GM18498 (cell line): ENCODE data around the gene LMOD2.

Experiments
- ATAC-seq: cut with Tn5 transposase; IDR thresholded peaks from one replicate; pipeline ENCODE4 v1.9.1; 2021; ENCODE audit warnings: mild to moderate bottlenecking, moderate library complexity; ENCODE audit not compliant: unreplicated experiment

Gene LMOD2

GRCh38 chr7:123669485-123669884, 13.8 kb downstream of the LMOD2 start:
- ATAC-seq: no peak

DNA sequence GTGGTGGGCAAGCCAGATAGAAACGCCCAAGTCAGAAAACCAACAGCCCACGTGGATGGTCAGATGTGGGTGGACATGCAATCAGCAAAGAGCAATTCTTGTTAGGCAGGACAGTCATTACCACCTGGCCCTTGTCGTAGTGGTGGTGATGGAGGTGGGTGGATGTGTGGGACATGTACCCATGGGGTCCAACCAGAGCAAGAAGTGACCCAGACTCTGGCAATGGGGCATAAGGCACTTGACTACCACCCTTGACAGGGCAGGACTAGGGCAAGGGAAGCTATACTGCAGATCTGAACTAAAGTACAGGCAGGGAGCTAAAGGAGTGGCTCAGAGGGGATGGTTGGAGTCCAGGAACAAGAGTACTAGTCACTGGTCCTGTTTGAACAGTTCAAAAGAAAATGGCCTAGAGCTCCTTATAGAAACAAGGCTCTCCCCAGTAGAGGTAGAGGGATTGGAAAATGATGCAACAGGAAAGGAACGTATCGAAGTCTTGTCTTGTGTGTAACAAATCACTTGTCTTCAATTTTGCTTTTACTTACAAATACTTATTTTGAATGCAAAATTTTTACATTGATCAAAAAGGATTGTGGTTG, 17.6 kb downstream of the LMOD2 start:
- ATAC-seq: no peak

GRCh38 chr7:123673752-123674398, 18.2 kb downstream of the LMOD2 start:
- no peak for ATAC-seq

- no peak for ATAC-seq
These were observed 18.9 kb downstream of the LMOD2 start for GRCh38 chr7:123674399-123675180.

DNA sequence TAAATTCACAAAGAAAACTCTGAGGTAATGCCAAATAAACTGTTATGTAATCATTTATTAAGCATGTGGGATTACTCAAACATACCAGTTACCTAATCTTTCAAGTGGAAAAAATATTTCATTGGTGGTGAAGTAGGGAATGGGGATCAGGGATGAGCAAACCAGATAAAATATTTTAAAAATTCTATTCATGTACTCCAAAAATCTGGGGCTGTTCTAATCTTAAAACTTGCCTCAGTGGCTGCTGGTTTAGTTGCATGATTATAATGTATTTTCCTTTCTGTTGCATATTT, 19.5 kb downstream of the LMOD2 start:
- ATAC-seq: no peak

DNA sequence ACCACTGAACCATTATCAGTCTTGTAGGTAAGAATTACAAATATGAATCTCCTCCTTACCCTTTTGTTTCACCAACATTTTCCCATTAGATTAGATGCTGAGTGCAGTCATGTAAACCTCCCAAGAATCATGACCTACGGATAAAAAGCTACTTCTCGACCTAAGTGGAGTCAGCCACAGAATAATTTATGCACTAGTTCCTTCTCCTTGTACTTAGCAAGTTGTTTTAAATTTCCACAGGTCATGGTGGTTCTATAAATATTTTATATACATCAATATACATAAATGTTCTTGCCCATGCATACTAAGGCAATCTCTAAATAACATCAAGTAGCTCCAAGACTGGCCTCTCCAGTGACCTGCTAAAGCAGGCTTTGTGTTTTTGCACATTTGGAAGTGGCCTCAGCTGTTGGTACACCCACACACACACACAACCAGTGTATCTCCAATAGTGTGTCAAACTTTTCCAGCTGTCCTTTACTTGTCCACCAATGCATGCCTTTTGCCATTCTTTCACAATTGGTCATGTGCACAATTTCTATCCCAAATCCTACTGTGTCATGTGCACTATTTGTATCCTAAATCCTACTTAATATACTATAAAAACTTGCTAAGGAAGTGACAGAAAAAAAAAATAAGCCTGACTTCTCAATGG, 21.5 kb downstream of the LMOD2 start:
- ATAC-seq: no peak

GRCh38 chr7:123679614-123680013, 23.9 kb downstream of the LMOD2 start:
- ATAC-seq: no peak

- no peak for ATAC-seq
These were observed 24.9 kb downstream of the LMOD2 start for GRCh38 chr7:123680580-123680979.

GRCh38 chr7:123681561-123681960, 25.9 kb downstream of the LMOD2 start:
- no peak for ATAC-seq

DNA sequence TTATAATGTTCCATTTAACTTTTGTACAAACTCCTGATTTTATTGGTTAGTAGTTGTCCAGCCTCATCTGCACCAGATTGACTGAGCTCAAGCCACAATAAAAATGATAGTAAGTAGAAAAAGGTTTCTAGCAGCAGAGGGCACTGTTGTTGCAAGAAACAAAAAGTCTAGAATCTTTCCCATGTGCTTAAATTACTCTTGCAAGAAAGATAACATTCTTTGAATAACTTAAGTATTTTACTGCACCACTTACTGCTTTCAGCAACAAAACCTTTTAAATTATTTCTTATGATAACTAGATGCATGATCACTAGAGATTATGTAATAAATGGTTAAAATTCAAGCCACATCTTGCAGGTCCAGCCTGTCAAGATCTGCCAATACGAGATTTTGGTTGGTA, 27.0 kb downstream of the LMOD2 start:
- ATAC-seq: peak; percentile 77

DNA sequence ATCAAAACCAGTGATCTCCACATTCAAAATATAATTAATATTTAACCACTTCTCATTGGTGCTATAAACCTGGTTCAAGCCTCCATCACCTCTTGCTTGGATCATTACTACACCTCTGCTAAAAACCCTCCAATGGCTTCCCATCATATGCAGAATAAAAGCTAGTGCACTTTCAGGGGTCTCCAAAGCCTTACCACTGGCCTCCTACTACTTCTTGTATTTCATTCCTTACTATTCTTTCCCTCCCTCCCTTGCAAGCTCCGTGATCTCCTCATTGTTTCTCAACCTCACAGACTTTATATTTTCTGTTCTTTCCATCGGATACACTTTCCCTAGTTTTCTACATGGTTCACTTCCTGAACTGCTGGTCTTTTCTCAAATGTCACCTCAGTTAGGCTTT, 31.5 kb downstream of the LMOD2 start:
- ATAC-seq: no peak

DNA sequence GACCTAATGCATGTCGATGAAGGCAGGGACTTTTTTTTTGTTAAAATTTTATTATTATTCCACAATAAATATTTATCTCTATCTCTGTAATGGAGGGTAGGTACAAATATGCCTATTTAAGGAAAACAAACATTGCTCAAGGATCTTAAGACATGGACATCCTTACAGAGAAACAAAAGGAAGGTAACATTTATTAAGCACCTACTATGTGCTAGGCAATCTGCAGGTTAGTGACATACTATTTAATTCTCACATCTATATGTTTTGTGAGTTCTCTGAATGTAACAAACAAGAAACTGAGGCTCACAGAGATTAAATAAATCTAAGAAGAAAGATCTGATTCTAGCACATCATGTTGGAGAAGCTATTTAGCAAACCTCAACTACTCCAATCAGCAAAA, 32.1 kb downstream of the LMOD2 start:
- ATAC-seq: no peak

GRCh38 chr7:123689250-123689649, 33.6 kb downstream of the LMOD2 start:
- no peak for ATAC-seq

DNA sequence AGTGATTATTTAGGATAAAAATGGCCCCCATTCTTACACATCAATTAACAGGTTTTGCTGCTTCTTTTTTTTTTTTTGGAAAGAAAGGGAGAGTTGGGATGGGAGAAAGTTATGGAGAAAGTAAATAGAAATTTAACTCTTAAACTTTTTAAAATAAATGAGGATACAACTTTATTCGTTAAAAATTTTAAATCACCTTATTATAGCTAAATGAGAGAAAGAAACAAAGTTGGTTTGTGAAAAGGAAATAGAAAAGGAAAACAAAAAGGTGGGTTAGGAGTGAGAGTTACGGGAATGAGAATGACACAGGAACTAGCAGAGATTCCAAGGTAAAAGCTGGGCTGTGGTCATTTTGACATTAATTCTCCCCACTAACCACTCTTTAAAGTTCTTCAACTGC, 34.9 kb downstream of the LMOD2 start:
- ATAC-seq: no peak

DNA sequence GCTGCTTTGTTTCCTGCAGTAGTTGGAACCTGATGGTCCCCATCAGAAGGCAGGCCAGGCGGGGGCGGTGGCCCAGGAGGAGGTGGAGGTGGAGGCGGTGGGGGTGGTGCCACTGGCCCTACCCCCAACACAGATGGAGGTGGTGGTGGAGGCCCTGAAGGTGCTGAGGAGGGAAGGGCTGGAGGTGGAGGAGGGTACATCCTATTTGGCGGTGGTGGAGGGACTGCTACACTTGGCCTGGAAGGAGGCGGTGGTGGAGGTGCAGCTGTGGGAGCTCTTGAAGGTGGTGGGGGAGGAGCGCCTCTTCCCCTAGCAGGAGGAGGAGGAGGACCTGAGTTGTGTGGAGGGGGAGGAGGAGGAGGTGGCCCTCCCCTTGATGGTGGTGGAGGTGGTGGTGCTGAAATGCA, 36.8 kb downstream of the LMOD2 start:
- no peak for ATAC-seq

- no peak for ATAC-seq
These were observed 40.4 kb downstream of the LMOD2 start for GRCh38 chr7:123695944-123696677.

- no peak for ATAC-seq
These were observed 49.7 kb downstream of the LMOD2 start for GRCh38 chr7:123705211-123705901.

- ATAC-seq: no peak
These were observed 53.9 kb downstream of the LMOD2 start for GRCh38 chr7:123709525-123709924.

- no peak for ATAC-seq
These were observed 55.0 kb downstream of the LMOD2 start for GRCh38 chr7:123710683-123711082.

GRCh38 chr7:123711832-123712293, 56.2 kb downstream of the LMOD2 start:
- ATAC-seq: no peak

- ATAC-seq: peak; percentile 44
These were observed 57.0 kb downstream of the LMOD2 start for GRCh38 chr7:123712619-123713018.
